ENCODE data around the gene RNASE4. TPM values are rescaled to one million over a fixed set of nuclear protein-coding genes. Genes with fewer than 3 reads are reported as not detected.

RNASE4 gene
- polyA plus RNA-seq, 1 donor (not counting 4 experiments of a cell fraction or from before 2014, with no cell fraction given) = 5.5 TPM

DNA sequence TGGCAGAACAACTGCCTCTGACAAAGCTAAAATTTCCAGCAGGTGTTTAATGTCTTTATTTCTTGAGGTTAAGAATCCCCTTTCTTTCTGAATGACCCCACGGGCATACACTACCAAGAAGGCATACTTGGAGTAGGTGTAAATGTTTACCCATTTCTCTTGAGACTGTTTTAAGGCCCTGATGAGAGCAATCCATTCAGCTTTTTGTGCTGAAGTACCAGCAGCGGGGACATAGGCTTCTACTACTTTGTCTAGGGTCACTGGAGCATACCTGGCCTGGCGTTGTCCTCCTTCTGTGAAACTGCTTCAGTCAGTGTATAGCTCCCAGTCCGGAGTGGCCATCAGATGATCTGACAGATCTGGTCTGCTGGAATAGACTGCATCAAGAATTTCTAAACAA lies 26.9 kb downstream of the RNASE4 start:
- Histone ChIP-seq H3K27me3 (ENCODE audit: control insufficient read depth, extremely low read depth, insufficient read depth, low read length) (no peaks in the 10 kb centered on the region), H3K9ac (ENCODE audit: control insufficient read depth, extremely low read depth, insufficient read depth, low read length) (no peak overlapping the region), H3K4me1 (ENCODE audit: control insufficient read depth, extremely low read depth, insufficient read depth, low read length) (no peaks in the 10 kb centered on the region), H3K4me2 (ENCODE audit: control insufficient read depth, extremely low read depth, insufficient read depth, low read depth, low read length) (no peak overlapping the region), H3K9me3 (ENCODE audit: control insufficient read depth, low read depth, low read length) (no peaks in the 10 kb centered on the region), H3K27ac (ENCODE audit: control insufficient read depth, insufficient read depth, low read length) (no peak overlapping the region), H2AFZ (ENCODE audit: control insufficient read depth, low read length) (no peak overlapping the region), H3K36me3 (ENCODE audit: control insufficient read depth in 2 of 2, extremely low read depth in 1 of 2, insufficient read depth in 2 of 2, low read length in 2 of 2) (no peaks in the 10 kb centered on the region), H3K79me2 (ENCODE audit: control insufficient read depth, insufficient read depth, low read length) (no peaks in the 10 kb centered on the region), H3K9me1 (ENCODE audit: control insufficient read depth, extremely low read depth, insufficient read depth, low read length) (no peaks in the 10 kb centered on the region), H4K20me1 (ENCODE audit: control insufficient read depth, extremely low read depth, insufficient read depth, low read length) (no peaks in the 10 kb centered on the region), H3K4me3 (ENCODE audit: control insufficient read depth in 2 of 3, extremely low read depth in 1 of 3, insufficient read depth in 2 of 3, low read depth in 1 of 3, low read length in 3 of 3) (no peak overlapping the region)
- FAIRE-seq = no peak
- DNase-seq (ENCODE audit: low read depth, low spot score) = no peak
- TF ChIP-seq EZH2 (IDR thresholded peaks at IDR 0.05; ENCODE audit: low read length) = no peak
- TF ChIP-seq, protein P1, sequence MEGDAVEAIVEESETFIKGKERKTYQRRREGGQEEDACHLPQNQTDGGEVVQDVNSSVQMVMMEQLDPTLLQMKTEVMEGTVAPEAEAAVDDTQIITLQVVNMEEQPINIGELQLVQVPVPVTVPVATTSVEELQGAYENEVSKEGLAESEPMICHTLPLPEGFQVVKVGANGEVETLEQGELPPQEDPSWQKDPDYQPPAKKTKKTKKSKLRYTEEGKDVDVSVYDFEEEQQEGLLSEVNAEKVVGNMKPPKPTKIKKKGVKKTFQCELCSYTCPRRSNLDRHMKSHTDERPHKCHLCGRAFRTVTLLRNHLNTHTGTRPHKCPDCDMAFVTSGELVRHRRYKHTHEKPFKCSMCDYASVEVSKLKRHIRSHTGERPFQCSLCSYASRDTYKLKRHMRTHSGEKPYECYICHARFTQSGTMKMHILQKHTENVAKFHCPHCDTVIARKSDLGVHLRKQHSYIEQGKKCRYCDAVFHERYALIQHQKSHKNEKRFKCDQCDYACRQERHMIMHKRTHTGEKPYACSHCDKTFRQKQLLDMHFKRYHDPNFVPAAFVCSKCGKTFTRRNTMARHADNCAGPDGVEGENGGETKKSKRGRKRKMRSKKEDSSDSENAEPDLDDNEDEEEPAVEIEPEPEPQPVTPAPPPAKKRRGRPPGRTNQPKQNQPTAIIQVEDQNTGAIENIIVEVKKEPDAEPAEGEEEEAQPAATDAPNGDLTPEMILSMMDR (optimal IDR thresholded peaks at IDR 0.05 in 1 of 3, IDR thresholded peaks at IDR 0.05 in 1 of 3, conservative IDR thresholded peaks at IDR 0.05 in 1 of 3; ENCODE audit: extremely low read depth in 1 of 3, insufficient read depth in 2 of 3, low read length in 3 of 3) = no peak
- dilution Hi-C loops (cut with MboI; ENCODE audit: extremely low pct_ligation_motif_present, low sequenced_read_pairs) = no loop called here

DNA sequence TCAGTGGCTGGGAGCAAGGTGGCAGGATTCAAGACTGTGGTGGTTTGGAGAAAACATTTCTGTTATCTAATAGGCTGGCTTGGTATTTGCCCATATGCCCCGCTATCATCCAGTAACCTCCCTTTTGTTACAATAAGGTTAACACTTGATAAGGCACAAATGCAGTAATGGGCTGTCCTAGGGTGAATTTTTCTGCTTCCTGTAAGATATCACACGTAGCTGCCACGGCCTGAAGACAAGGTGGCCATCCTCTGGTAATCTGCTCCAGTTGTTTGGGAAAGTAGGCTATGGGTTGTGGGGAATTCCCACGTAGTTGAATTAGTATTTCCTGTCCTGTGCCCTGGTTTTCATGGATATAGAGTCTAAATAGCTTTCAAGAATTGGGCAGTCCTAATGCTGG lies 27.3 kb downstream of the RNASE4 start:
- DNase-seq (ENCODE audit: low read depth, low spot score) (no peak), FAIRE-seq (no peak)
- no peaks in the 10 kb centered on the region for H3K4me1 ChIP-seq (ENCODE audit: control insufficient read depth, extremely low read depth, insufficient read depth, low read length)
- H3K4me3 ChIP-seq (ENCODE audit: control insufficient read depth in 2 of 3, extremely low read depth in 1 of 3, insufficient read depth in 2 of 3, low read depth in 1 of 3, low read length in 3 of 3) = no peak overlapping the region
- H3K9me1 ChIP-seq (ENCODE audit: control insufficient read depth, extremely low read depth, insufficient read depth, low read length) = no peaks in the 10 kb centered on the region
- H4K20me1 ChIP-seq (ENCODE audit: control insufficient read depth, extremely low read depth, insufficient read depth, low read length) = no peaks in the 10 kb centered on the region
- no peak for TF ChIP-seq EZH2 (IDR thresholded peaks at IDR 0.05; ENCODE audit: low read length)
- TF ChIP-seq, protein P1 (optimal IDR thresholded peaks at IDR 0.05 in 1 of 3, IDR thresholded peaks at IDR 0.05 in 1 of 3, conservative IDR thresholded peaks at IDR 0.05 in 1 of 3; ENCODE audit: extremely low read depth in 1 of 3, insufficient read depth in 2 of 3, low read length in 3 of 3) = no peak
- no peaks in the 10 kb centered on the region for H3K79me2 ChIP-seq (ENCODE audit: control insufficient read depth, insufficient read depth, low read length)
- dilution Hi-C loops (cut with MboI; ENCODE audit: extremely low pct_ligation_motif_present, low sequenced_read_pairs) = no loop called here
- no peaks in the 10 kb centered on the region for H3K36me3 ChIP-seq (ENCODE audit: control insufficient read depth in 2 of 2, extremely low read depth in 1 of 2, insufficient read depth in 2 of 2, low read length in 2 of 2)
- H3K27ac ChIP-seq (ENCODE audit: control insufficient read depth, insufficient read depth, low read length) = no peak overlapping the region
- H3K27me3 ChIP-seq (ENCODE audit: control insufficient read depth, extremely low read depth, insufficient read depth, low read length) = no peaks in the 10 kb centered on the region
- no peak overlapping the region for H3K9ac ChIP-seq (ENCODE audit: control insufficient read depth, extremely low read depth, insufficient read depth, low read length)
- H3K9me3 ChIP-seq (ENCODE audit: control insufficient read depth, low read depth, low read length) = no peaks in the 10 kb centered on the region
- H2AFZ ChIP-seq (ENCODE audit: control insufficient read depth, low read length) = no peak overlapping the region
- H3K4me2 ChIP-seq (ENCODE audit: control insufficient read depth, extremely low read depth, insufficient read depth, low read depth, low read length) = no peak overlapping the region
